Transverse colon (tissue), 4 donors: ENCODE results near the gene LAMP1. TPM values are rescaled to one million over a fixed set of nuclear protein-coding genes. Genes with fewer than 3 reads are reported as not detected.

Source experiments
- DNase-seq: peaks from one replicate; pipeline ENCODE4 v3.0.0-alpha.2; 2019
- H3K27ac ChIP-seq, 4 donors: fragments of 200-600 bp; sonication (generic); 2 replicates each; pipeline ENCODE4 v1.5.1; 2016 to 2018; ENCODE audit warnings: inconsistent platforms in 4 of 4
- H3K27me3 ChIP-seq: fragments of 200-600 bp; sonication (generic); 2 replicates; pipeline ENCODE4 v1.5.1; 2017; ENCODE audit warnings: inconsistent platforms
- H3K36me3 ChIP-seq, 4 donors: fragments of 200-600 bp; sonication (generic); 2 replicates each; pipeline ENCODE4 v1.5.1; 2017 to 2019; ENCODE audit warnings: inconsistent platforms in 4 of 4
- H3K4me1 ChIP-seq, 4 donors: fragments of 200-600 bp; sonication (generic); 2 replicates each; pipeline ENCODE4 v1.5.1; 2017 to 2020; ENCODE audit warnings: inconsistent platforms in 4 of 4
- H3K4me3 ChIP-seq, 4 donors: fragments of 200-600 bp; sonication (generic); 1 replicate in 1 of 4; 2 replicates in 3 of 4; pipeline versions ENCODE4 v1.5.1 to v1.6.1; 2017 to 2019; ENCODE audit warnings: inconsistent platforms in 4 of 4
- H3K9me3 ChIP-seq, 2 donors: fragments of 200-600 bp; sonication (generic); 2 replicates each; pipeline ENCODE4 v1.5.1; 2017 to 2019; ENCODE audit warnings: inconsistent platforms in 2 of 2
- CTCF ChIP-seq, 5 experiments: fragments of 200-600 bp in 3 of 5; fragments of 450-650 bp in 2 of 5; sonication (generic) in 3 of 5; IDR thresholded peaks; 1 replicate in 2 of 5; 2 replicates in 3 of 5; pipeline ENCODE4 v1.5.1; 2016 to 2017; ENCODE audit warnings: antibody characterized with exemption in 5 of 5, inconsistent platforms in 3 of 5, mild to moderate bottlenecking in 2 of 5, moderate library complexity in 1 of 5
- EP300 ChIP-seq: sonication (generic); formaldehyde crosslinking; IDR thresholded peaks from one replicate; pipeline ENCODE4 v1.6.1; 2017; ENCODE audit warnings: antibody characterized with exemption, low read depth
- POLR2A ChIP-seq: fragments of 450-650 bp; IDR thresholded peaks from one replicate; pipeline ENCODE4 v1.6.1; 2016; ENCODE audit warnings: antibody characterized with exemption, mild to moderate bottlenecking, moderate library complexity
- POLR2AphosphoS5 ChIP-seq, 3 donors: sonication (generic); formaldehyde crosslinking; IDR thresholded peaks; one replicate each; pipeline ENCODE4 v1.6.1; 2016; ENCODE audit warnings: antibody characterized with exemption in 3 of 3
- WGBS, 2 donors: methylation state at CpG; one replicate each; pipeline ENCODE4 v1.1.5; 2018; ENCODE audit warnings: low coverage in 1 of 2; 5-methylcytosine and 5-hydroxymethylcytosine counted together
- in situ Hi-C, 4 donors: fragments of 200-750 bp; cut with MboI; loops; one replicate each; pipeline versions ENCODE4 v1.15.0 to v1.15.1; 2017; ENCODE audit warnings: low sequenced_read_pairs in 3 of 4, low pct_ligation_motif_present in 1 of 4, low pct_unique_long_range_greater_than_20kb in 1 of 4
- intact Hi-C: fragments of 100-400 bp; cut with DNase I; formaldehyde crosslinking; loops from one replicate; pipeline ENCODE4 v1.15.1; 2023; ENCODE audit warnings: low total_unique reads
- total RNA-seq, 4 donors: library from RNA; depleted of rRNA; stranded (reverse); fragments of >200 nt; gene quantifications; one replicate each; pipeline ENCODE4 v1.1.0, GENCODE V29; 2016

LAMP1 gene
- total RNA-seq, 4 donors from 2014 or later: 69.5 to 149 (median 103) TPM

DNA sequence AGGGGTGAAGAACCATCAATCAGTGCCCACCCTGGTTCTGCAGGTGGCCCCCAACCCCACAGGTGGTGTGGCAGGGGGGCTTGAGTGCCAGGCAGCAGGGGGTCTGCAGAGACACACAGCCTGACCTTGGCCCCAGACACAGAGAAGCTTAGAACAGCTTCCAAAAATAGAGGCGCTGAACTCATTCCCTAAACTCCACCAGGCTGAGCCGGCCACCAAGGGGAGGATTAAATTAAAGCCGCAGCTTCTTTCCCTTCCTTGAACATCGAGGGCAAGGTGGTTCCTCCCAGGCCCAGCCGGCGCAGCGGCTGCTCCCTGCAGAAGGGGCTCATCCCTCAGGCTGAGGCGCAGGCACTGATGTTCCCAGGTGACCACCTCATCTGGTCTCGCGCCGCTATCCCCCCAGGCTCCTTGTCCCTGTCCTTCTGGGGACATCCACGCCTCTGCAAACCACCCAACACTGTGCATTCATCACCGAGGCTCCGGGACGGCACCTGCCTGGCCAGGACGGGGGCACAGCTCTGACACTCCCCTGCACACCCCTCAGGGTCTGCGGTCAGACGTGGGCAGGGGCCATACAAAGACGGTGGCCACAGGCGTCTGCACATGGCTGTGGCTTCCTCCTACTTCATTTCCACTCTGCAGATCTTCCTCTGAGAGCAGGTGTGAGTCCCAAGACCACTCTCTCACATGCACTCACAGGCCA, 30.9 kb downstream of the LAMP1 start:
- Histone ChIP-seq H3K27me3 (no peaks in the 10 kb centered on the region), H3K36me3 (peaks cover 0 to 12% (median 6%) of the 10 kb centered on the region in 4 donors), H3K4me3 (no peak overlapping the region), H3K4me1 (no peaks in the 10 kb centered on the region), H3K9me3 (no peaks in the 10 kb centered on the region), H3K27ac (no peak overlapping the region)
- intact Hi-C loops: loop anchor here (1.0 kb wide), 1 partner anchor 40 kb away; no protein-coding TSS in a partner anchor
- 71% methylated on average over 18 of the region's 20 CpGs; no CpG with 5 or more reads in 1 of the 2 donors for WGBS, 2 donors
- in situ Hi-C loops: no loop called here
- TF ChIP-seq POLR2A: peak; percentile 6
- TF ChIP-seq POLR2AphosphoS5 (IDR thresholded peaks at IDR 0.05): no peak
- no peak for DNase-seq

GRCh38 chr13:113328851-113329250, 31.8 kb downstream of the LAMP1 start:
- intact Hi-C loops (no loop called here), in situ Hi-C loops (no loop called here)
- Histone ChIP-seq H3K4me1 (no peaks in the 10 kb centered on the region), H3K27ac (no peak overlapping the region), H3K9me3 (no peaks in the 10 kb centered on the region), H3K27me3 (no peaks in the 10 kb centered on the region), H3K4me3 (no peak overlapping the region), H3K36me3 (peaks cover 0 to 3% (median 1%) of the 10 kb centered on the region in 4 donors)
- DNase-seq: no peak
- no peak for TF ChIP-seq CTCF (IDR thresholded peaks at IDR 0.05)
- TF ChIP-seq POLR2A: no peak
- no peak for TF ChIP-seq POLR2AphosphoS5 (IDR thresholded peaks at IDR 0.05)
- TF ChIP-seq EP300: no peak
- 95% methylated on average over 12 of the region's 12 CpGs; no CpG with 5 or more reads in 1 of the 2 donors for WGBS, 2 donors

- no peak overlapping the region for H3K4me3 ChIP-seq
- no peaks in the 10 kb centered on the region for H3K36me3 ChIP-seq
- WGBS, 2 donors: 90 to 96% methylated on average over 14 to 22 of the region's 22 CpGs
- intact Hi-C loops (no loop called here), in situ Hi-C loops (no loop called here)
- no peaks in the 10 kb centered on the region for H3K4me1 ChIP-seq
- TF ChIP-seq POLR2AphosphoS5 (IDR thresholded peaks at IDR 0.05) (no peak), CTCF (IDR thresholded peaks at IDR 0.05) (no peak), EP300 (no peak), POLR2A (no peak)
- H3K27me3 ChIP-seq: no peaks in the 10 kb centered on the region
- no peaks in the 10 kb centered on the region for H3K9me3 ChIP-seq
- no peak overlapping the region for H3K27ac ChIP-seq
- no peak for DNase-seq
Observed at GRCh38 chr13:113329656-113330312, 32.7 kb downstream of the LAMP1 start.

- intact Hi-C loops (no loop called here), in situ Hi-C loops (no loop called here)
- no peak overlapping the region for H3K27ac ChIP-seq
- H3K27me3 ChIP-seq: no peaks in the 10 kb centered on the region
- TF ChIP-seq POLR2A (no peak), CTCF (IDR thresholded peaks at IDR 0.05) (no peak), EP300 (no peak), POLR2AphosphoS5 (IDR thresholded peaks at IDR 0.05) (no peak)
- H3K9me3 ChIP-seq: no peaks in the 10 kb centered on the region
- WGBS, 2 donors: 90% methylated on average over 12 of the region's 12 CpGs; no CpG with 5 or more reads in 1 of the 2 donors
- no peaks in the 10 kb centered on the region for H3K4me1 ChIP-seq
- no peak for DNase-seq
- H3K4me3 ChIP-seq: no peak overlapping the region
- no peaks in the 10 kb centered on the region for H3K36me3 ChIP-seq
Observed at GRCh38 chr13:113332615-113333014, 35.6 kb downstream of the LAMP1 start.
